Tongue (tissue), 2 donors: ENCODE measurements around the gene BMP6. TPM values are rescaled to one million over a fixed set of nuclear protein-coding genes. Genes with fewer than 3 reads are reported as not detected.

Source experiments
- DNase-seq: peaks from one replicate; pipeline ENCODE4 v3.0.0-alpha.2; 2015
- total RNA-seq: library from RNA; depleted of rRNA; stranded (reverse); fragments of >200 nt; gene quantifications from one replicate; pipeline ENCODE4 v1.2.3, GENCODE V29; 2014

BMP6 gene
- total RNA-seq, 1 donor from 2014 or later: 10.7 TPM

DNA sequence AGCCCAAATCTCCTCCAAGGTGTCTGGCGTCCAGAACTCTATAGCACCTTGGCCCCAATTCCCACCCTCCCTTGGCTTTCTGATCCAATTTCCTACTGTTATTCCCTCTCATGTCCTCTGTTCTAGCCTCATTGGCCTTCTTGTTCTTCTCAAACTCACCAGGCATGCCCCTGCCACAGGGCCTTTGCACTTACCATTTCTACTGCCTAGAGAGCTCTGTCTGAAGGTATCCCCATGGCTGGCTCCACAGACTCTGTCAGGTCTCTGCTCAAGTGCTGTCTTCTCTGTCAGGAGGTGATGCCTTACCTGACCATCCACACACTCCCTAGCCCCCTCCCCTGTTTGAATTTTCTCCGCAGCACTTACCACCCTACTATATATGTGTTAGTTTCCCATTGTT, 5.6 kb upstream of the BMP6 start:
- DNase-seq: no peak

DNA sequence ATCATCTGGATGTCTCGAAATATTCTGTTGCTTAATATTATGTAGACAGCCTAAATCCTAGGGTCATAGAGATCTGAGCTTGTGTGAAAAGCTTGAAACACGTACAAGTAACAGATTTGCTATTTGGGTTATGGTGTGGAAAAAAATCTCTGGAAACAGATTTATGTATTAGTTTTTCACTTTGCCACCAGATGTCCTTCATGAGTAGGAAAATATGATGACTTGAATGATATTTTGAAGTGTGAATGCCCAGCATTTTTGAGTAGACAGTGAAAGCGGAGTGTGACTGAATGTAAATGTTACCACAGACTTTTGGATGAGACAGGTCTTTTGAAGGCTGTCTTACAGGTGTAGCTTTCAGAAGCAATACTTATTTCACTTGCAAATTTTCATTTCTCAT, 4.2 kb upstream of the BMP6 start:
- peak; percentile 65 for DNase-seq

DNA sequence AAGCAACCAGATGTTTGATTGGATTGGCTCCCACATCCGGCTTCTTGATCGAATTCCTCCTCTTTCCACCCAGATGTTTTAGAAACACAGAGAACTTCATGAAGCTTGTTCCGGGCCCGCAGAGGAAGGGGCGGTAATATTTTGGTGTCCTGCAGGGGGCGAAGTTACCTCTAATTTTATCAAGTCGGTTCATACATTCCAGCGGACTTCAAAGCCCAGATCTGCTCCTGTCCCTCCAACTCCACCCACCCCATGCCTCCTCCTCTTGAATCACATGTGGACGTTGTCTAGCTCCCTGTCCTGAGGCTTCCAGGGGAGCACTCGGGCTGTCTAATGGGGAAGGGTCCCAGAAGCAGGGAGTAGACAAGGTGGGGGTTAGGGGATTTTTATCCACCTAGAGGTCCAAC, 2.9 kb upstream of the BMP6 start:
- DNase-seq: peak; percentile 92

DNA sequence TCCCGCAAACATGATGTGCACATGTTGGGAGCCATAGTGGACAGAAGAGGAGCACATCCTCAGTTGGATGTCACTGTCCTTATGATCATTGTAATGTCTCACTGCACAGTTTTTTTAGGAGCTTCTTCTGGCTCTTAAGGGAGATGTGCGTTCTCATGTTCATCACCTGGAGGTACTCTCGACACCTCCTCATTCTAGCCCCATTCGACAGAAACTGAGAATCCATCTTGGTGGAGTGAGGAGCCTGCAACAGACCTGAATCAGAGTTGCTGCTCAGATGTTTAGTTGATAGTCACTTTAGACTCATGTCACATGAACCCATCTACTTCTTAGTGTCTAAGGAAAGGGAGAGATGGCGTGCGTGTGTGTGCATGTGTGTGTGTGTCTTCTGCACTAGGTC, 2.3 kb upstream of the BMP6 start:
- no peak for DNase-seq

DNA sequence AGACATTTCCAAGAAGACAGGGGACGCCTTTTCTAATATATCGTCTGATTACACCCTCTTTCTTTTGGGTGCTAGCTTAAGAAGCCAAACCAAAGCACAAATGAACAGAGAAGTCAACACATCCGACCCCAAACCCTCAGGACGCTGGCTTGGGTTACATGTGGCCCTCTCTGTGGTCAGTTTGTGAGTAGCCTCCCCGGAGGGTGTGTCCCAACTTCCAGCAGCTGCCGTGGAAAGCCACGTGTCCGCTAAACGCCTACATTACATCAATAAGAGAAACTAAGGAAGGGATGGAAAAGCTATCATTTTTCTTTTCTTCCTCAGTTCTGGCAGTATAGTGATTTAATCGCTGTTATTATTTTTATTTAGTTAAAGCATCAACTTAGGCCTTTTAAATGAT, 487 bp upstream of the BMP6 start:
- DNase-seq: peak; percentile 9

DNA sequence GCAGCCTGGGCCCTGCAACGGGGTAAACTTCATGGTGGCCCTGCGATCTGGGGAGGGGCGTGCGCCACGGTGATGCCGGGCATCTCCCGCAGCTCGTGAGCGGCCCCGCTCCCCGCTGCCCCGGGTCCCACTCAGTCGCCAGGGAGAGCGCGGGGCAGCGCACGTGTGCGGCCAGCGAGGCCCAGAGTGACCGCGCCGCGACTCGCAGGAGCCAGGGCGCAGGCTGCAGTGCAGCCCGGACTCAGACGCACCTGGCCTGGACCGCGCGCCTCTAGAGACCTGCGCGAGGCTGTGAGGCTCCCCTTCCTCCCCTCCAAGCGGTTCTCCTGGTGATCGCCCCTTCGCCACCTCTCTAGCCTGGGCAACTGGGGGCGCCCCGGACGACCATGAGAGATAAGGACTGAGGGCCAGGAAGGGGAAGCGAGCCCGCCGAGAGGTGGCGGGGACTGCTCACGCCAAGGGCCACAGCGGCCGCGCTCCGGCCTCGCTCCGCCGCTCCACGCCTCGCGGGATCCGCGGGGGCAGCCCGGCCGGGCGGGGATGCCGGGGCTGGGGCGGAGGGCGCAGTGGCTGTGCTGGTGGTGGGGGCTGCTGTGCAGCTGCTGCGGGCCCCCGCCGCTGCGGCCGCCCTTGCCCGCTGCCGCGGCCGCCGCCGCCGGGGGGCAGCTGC, 652 bp downstream of the BMP6 start:
- DNase-seq: peak; percentile 12

DNA sequence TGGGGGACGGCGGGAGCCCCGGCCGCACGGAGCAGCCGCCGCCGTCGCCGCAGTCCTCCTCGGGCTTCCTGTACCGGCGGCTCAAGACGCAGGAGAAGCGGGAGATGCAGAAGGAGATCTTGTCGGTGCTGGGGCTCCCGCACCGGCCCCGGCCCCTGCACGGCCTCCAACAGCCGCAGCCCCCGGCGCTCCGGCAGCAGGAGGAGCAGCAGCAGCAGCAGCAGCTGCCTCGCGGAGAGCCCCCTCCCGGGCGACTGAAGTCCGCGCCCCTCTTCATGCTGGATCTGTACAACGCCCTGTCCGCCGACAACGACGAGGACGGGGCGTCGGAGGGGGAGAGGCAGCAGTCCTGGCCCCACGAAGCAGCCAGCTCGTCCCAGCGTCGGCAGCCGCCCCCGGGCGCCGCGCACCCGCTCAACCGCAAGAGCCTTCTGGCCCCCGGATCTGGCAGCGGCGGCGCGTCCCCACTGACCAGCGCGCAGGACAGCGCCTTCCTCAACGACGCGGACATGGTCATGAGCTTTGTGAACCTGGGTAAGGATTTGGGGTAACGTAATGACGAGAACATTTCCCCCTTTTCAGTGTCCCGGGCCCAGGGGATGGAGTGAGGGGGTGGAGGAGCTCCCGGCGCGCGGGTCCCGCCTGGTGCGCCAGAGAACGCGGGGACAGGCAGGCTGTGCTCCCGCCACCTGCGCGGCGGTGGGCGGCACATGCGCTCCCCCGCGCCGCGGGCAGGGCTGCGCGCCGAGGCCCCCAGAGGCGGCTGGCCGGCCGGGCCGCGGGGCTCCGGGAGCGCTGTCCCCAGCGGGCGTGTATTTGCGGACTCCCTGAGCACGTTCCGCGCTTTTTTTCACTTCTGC, 1.4 kb downstream of the BMP6 start:
- peak; percentile 60 for DNase-seq

DNA sequence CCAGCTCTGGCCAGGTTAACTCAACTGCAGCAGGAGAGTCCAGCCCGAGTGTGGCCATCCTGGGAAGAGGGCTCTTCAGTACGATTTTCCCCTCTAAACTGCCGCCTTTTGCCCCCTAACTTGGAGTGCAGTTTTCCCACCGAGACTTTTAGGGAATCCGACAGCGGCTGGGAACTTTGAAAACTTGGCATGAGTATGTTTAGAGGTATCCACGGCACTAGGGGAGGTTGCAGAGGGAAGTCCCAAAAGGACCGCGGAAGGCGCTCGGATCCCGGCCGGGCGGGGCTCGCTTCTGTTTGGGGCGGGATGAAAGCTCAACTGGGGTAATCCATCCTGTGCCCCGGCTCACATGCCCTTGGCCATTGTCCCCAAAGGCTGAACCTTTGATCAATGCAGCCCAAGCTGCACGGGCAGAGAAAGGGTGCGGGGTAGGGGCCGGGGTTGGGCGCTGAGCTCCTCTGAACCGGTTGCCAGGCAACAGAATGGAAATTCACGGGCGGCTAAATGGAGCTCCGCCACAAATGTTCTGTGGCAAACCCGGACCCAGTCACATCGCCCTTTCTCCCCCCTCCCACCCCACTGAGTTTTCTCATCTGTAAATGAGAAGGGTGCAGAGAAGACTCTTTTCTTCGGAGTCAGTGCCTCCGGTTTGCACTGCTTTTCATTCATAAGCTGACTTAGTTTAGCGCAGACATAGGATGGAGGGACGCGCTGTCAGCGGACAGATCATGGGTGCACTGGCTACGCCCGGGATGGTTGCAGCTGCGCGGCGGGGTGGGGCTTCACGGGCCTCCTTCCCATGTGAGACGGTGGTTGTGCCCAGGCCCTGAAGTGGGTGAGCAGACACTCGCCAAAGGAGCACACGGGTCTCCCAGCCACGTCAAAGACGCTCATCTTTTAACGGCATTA, 2.3 kb downstream of the BMP6 start:
- DNase-seq: peak; percentile 48

DNA sequence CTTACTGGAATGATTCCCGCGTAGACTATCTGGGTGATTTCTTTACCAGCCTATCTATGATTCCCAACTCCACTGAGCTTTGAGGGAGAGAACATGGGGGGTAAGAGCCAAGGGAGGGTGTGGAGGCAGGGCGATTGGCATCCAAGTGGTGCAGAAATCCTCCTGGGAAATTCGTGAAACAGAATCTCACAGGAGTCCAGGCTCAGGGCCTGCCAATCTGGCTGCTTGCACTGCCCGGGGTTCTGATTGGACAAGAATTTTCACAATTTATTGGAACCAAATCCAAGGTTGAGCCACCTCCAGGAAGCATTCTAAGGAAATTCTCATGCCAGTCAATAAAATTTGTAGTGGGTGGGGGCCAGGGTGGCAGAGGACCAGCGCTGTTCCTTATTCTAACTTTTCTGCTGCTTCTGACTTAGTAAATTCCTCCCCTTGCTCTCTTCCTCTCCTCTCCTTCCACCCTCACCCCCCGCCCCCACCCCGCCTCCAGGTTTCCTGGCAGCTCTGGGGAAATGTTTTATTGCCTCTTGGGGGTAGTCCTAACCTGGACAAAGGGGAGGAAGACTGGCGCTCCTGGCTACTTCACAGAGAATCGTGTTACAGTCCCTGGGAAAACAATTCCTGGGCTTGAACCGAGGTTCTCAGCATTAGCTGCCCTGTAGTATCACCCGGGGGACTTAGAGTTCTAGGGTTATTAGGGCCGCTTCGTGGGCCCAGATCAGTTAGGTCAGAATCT, 3.1 kb downstream of the BMP6 start:
- no peak for DNase-seq

DNA sequence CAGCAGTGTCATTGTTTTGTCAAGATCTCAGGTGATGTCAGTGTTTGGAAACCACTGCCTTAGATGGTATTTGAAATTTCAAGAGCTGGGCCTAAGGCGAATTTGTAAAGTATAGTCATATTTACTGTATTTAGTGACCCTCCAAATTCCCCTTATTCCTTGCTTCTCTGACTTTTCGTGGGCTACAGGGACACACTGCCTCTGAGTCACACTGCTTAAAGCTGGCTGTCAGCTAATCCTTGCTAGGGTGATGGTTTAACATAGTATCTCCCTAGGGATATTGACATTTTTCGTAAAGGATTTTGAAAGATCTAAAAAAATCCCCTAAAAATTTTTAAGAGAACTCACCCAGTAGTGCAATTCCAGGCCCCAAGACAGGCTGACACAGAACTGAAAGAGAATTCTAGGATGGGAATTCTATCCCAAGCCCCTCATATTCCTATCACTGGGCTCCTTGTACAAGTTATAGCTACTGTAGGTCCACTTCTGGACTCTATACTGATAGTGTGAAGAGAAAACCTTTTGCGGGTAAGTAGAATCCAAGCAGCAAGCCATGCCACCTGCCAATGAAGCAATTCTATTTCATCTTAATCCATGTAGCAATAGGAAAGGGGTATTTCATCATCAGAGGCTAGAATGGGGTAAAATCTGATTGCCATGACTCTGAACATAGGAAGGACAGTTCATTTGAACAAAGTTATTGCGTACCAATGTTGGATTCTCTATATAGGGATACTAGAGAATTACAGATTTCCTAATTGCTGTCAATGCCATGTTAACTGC, 4.3 kb downstream of the BMP6 start:
- no peak for DNase-seq

DNA sequence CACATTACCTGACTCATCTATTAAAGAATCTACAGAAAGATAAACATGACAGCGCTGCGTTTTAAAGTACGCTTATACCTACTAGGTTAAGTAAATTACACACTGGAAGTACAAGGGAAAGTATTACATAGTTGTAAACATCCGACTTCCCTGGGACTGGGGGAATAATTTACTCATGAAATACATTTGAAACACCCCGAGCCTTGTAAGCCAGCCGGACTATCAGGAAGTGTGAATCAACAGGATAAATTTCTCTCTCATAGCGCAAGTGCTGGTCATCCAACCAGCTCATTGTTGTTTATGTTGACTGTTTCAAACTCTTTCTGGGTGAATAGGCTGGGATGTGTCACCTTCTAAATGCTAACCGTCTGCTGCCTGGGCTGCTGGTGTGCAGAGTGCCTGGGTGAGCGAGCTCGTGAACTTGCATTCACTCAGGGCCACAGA, 4.9 kb downstream of the BMP6 start:
- no peak for DNase-seq

DNA sequence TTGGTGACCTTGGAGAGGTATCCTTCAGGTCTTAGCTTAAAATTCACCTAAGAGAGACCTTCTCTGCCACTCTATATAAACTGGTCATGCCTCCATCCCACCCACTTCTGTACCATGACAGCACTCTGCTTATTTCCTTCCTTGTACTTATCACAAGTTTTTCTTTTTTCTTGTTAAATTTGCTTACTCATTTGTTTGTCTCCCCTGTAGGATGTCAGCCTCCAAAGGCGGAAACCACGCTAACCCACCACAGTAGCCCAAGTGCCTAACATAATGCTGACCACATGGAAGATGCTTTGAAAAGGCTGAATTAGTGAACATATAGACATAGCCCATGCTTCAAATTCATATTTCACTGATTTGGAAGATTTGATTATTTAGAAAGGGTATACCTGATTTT, 5.4 kb downstream of the BMP6 start:
- DNase-seq: no peak

DNA sequence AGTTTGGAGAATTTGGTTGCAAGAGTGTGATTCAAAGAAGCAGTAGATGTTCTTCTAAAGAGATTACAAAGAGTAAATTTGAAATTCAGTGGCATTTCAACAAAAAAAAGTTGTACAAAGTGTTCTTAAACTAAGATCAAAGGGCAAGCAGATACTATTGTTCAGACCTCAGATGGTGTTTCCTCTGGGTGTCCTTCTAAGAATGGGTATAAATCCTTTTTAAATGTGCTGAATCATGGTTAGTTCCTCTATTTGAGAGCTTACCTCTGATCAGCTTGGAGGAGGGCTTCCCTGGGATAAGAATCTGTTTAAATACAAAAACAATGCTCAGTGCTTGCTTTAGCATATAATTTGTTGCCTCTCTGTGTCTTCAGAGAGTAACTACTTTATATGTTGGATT, 6.3 kb downstream of the BMP6 start:
- DNase-seq: no peak

DNA sequence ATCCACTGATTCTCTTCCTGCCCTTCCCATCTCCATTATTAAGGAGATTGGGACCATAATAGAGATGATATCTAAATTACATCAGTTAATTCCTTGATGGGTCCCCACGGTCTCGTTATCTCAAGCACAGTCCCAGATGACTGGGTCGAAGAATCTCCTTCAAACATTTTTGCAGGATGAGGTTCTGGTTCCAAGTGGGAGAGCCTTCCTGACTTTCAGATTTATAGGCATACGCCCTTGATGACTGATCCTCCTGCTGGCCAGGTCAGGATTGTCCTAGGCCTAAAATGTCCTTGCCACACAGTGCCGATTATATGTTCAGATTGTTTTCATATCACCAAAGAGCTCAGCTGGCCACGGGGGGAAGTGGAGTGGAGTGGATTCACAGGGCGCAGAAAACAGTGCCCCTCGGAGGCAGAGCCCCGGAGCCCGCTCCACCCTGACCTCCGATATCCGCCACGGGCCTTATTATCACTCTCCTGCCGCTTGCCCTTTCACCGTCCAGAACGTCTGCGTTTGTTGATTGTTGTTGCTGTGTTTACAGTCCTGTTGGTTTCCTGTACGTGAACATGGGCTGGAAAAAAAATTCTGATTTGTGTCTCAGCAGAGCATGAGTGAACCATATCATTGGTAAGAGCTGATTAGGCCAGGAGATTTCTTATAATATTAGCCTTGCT, 8.9 kb downstream of the BMP6 start:
- no peak for DNase-seq

DNA sequence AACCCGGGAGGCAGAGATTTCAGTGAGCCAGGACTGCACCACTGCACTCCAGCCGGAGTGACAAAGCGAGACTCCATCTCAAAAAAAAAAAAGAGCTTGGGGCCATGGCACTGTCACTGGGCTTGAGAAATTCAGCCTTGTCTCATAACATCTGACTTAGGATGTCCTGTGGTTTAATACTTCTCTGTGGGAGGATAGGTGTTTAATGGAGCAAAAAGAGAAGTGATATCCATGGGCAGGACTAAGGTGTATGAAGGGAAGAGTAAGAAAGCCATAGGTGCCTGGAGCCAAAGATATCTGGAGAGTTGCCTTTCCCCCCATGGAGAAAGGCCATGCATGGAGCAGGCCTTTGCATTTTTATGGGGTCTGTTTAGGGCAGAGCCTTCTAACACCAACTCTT, 11.2 kb downstream of the BMP6 start:
- DNase-seq: no peak

DNA sequence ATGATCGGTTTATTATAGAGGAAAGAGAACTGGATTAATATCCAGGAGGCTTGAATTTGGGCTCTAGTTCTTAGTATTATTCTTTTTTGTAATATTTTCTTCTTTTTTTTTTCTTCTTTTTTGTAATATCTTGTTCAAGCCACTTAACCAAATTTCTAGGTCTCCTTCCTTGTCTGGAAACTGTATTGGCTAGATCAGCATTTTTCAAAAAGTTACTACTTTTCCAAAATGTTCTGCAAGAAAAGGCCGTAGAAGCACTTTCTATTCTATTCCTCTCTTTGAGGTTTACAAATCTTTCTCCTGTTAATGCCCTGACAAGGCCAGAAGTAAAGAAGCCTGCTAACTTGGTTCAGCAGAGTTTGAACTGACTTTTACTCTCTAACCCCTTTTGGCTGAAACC, 12.0 kb downstream of the BMP6 start:
- DNase-seq: no peak

DNA sequence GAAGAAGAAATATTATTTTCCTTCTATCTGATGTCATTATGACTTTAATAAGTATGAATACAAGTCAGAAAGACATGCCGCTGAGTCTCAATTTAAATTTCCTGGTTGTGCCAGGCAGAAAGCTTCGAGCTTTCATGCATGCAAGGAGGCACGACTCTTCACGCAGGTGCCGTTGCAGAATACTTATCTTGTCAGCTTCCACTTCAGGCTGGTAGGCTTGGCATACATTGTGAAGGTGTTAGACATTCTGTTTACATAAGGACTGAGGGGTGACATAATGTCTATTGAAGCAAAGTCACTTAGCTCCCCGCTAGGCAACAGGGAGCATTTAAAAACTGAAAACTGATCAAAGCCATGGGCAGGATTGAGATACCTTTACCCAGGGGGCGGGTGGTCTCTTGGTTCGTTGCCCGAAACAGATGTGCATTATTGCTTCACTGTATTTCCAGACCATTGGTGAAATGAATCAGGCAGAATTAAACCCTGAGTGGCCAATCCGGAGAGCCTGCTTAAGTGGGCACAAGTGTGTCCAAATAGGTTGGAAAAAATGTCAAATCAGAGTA, 16.4 kb downstream of the BMP6 start:
- DNase-seq: no peak

DNA sequence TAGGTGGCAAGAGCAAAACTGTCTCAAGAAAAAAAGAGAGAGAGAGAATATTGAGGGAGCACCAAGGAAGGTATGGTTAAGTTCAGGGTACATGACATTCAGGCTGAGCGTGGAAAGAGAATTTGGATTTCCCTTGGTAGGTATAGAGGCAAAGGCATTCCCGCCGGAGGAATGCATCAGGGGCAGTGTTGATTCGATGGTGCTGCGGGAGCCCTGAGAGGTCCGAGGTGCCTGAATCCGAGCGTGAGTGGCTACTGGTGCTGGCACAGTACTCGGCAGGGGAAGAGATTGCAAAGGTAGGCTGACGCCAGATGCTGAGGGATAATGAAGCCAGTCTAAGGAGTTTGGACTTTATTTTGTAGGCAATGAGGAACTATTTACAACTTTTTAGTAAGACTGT, 20.0 kb downstream of the BMP6 start:
- no peak for DNase-seq

DNA sequence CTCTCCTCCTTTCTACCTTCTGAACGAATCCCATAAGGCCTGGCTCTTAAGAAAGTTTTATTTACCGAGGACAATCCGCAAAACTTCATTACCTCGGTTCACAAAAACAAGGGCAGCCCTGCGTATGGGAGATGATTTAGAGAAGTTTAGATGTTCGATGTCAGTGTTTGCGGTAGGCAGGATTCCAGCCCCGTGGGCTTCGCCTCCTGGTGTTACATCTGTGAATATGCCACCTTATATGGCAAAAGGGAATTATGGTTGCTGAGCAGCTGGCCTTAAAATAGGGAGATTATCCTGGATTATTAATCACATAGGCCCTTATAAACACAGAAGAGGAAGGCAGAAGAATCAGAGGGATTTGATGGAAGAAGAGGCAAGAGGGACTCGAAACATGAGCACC, 21.1 kb downstream of the BMP6 start:
- DNase-seq: no peak

DNA sequence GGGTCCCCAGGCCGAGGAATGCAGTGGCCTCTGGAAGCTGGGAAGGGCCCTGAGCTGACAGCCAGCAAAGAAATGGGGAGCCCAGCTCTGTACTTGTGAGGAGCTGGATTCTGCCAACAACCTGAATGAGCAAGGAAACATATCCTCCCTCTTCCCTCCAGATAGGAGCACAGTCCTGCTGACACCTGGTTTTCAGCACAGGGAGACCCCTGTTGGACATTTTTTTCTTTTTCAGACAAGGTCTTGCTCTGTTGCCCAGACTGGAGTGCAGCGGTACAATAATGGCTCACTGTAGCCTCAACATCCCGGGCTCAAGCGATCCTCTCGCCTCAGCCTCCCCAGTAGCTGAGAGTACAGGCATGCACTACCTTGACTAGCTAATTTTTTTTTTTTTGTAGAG, 21.5 kb downstream of the BMP6 start:
- DNase-seq: no peak
